AG04449 (cell line): ENCODE results near the gene KRT1.

Experiments used
- CTCF ChIA-PET: fragments of 350-600 bp; formaldehyde crosslinking; extraction: SDS; loops from one replicate; lab custom pipeline; 2021; ENCODE audit warnings: antibody characterized with exemption; lab: Yijun Ruan, JAX
- POLR2A ChIA-PET: fragments of 400-600, 350-600 bp; formaldehyde crosslinking; extraction: SDS; loops from one replicate; lab custom pipeline; 2020; ENCODE audit warnings: antibody characterized with exemption, inconsistent platforms; lab: Yijun Ruan, JAX
- DNase-seq: peaks from one replicate; pipeline ENCODE4 v3.0.0-alpha.2; 2010; ENCODE audit warnings: low read depth, low spot score
- H3K4me3 ChIP-seq: 2 replicates; pipeline ENCODE4 v1.5.1; 2011; ENCODE audit warnings: low read depth, mild to moderate bottlenecking, control low read depth, low read length
- TF ChIP-seq, protein P1 (sequence below): IDR thresholded peaks from one replicate; pipeline ENCODE4 v1.5.1; 2011; ENCODE audit warnings: mild to moderate bottlenecking, moderate library complexity, low read length, control low read depth, inconsistent platforms; ENCODE audit not compliant: insufficient read depth; ENCODE audit errors: missing control alignments

Gene KRT1

DNA sequence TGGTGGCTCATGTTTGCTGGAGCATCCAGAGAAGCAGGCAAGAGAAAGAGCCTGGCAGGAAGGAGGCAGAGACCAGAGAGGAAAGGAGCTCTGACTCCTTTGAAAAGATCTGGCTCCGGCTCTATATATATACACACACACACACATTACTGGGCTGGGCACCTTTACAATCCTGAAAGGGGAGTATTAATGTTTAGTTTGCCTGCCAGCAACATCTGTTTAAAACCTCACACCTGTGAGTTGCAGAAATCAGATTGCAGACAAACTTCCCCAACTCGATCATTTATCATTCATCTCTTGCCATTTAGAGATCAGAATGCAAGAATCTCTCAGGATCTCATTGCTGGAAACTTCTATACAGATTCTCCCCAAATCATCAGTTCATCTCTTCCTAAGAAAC lies 23.2 kb upstream of the KRT1 start, which contains the start of gene KRT77:
TSS of gene KRT77 (minus strand) at position 101 of the 400 bp plus-strand sequence. CDS start at position 11, 90 bp downstream.
- no peak for DNase-seq
- CTCF ChIA-PET, result no interaction called here
- TF ChIP-seq, protein P1, sequence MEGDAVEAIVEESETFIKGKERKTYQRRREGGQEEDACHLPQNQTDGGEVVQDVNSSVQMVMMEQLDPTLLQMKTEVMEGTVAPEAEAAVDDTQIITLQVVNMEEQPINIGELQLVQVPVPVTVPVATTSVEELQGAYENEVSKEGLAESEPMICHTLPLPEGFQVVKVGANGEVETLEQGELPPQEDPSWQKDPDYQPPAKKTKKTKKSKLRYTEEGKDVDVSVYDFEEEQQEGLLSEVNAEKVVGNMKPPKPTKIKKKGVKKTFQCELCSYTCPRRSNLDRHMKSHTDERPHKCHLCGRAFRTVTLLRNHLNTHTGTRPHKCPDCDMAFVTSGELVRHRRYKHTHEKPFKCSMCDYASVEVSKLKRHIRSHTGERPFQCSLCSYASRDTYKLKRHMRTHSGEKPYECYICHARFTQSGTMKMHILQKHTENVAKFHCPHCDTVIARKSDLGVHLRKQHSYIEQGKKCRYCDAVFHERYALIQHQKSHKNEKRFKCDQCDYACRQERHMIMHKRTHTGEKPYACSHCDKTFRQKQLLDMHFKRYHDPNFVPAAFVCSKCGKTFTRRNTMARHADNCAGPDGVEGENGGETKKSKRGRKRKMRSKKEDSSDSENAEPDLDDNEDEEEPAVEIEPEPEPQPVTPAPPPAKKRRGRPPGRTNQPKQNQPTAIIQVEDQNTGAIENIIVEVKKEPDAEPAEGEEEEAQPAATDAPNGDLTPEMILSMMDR, result no peak
- no peak within 1 kb of the TSS for H3K4me3 ChIP-seq
- POLR2A ChIA-PET, result no interaction called here

DNA sequence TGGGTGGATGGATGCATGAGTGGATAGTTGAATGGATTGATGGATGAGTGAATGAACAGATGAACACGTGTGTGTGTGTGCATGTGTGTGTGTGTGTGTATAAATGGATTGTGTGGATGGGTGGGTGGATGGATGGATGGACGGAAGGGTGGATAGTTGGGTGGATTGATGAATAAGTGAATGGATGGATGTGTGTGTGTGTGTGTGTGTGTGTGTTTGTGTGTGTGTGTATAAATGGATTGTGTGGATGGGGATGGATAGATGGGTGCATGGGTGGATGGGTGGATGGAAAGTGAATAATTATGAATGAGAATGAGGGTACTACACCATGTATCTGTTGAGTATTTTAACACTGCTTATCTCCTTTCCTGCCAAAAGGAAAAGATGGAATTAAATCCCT lies 22.1 kb upstream of the KRT1 start:
- DNase-seq, result no peak
- ChIA-PET CTCF (no interaction called here), POLR2A (no interaction called here)
- TF ChIP-seq, protein P1, result no peak
- no peak overlapping the region for H3K4me3 ChIP-seq

DNA sequence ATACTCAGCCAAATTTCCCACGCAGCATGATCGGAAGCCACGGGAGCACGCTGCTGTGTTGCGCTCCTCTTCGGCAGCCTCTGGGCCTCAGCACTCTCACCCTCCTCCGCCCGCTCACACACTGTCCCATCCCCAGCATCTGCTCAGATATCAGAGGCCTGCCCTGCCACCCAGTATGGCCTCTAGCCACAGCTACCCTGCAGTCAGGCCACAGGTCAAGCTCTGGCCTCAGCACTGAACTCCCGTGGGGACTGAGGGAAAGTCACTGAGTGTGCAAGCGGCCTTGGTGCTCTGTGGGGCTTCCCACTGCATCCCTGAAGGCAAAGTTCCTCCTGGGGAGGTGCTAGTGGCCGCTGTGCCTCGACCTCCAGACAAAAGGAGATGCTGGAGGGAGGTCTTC lies 21.1 kb upstream of the KRT1 start:
- H3K4me3 ChIP-seq, result no peak overlapping the region
- TF ChIP-seq, protein P1, result no peak
- DNase-seq, result no peak
- CTCF ChIA-PET, result no interaction called here
- POLR2A ChIA-PET, result no interaction called here

DNA sequence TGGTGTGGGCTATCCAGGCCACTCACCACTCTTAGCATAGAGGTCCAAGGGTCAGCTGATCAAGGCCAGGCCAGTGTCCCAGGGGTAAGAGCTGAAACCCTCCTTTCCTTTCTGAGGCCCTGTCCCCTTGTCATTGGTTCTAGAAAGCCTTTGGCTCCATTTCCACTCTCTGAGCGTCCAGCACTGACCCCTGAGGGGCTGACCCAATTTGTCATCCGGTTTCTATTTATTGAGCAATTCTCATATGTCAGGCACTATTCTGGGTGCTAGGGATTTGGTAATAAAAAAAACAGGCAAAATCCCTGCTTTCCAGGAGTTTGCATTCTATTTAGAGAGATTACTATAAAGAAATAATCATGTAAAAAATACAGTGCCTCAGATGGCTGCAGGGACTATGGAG lies 19.8 kb upstream of the KRT1 start:
- POLR2A ChIA-PET, result no interaction called here
- no peak overlapping the region for H3K4me3 ChIP-seq
- CTCF ChIA-PET, result no interaction called here
- no peak for DNase-seq
- TF ChIP-seq, protein P1, result no peak

DNA sequence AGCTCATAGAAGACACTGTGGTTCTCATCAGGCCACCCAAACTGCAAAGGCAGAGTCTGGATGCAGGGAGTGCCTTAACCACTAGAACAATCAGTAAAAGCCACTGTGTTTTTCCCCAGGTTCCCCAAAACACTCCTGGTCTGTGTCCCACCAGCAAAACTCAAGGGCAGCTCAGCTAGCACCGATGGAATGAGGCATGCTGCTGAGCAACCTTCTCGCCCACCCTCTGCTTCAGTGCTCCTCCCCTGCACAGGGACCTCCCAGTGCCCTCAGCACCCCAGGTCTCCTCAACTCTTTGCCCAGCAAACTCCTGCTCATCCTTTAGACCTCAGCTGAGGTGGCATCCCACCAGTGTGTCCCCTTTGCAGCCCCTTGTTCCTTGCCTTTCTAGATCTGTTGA lies 19.2 kb upstream of the KRT1 start:
- POLR2A ChIA-PET, result no interaction called here
- no peak overlapping the region for H3K4me3 ChIP-seq
- TF ChIP-seq, protein P1, result no peak
- no peak for DNase-seq
- CTCF ChIA-PET, result no interaction called here

DNA sequence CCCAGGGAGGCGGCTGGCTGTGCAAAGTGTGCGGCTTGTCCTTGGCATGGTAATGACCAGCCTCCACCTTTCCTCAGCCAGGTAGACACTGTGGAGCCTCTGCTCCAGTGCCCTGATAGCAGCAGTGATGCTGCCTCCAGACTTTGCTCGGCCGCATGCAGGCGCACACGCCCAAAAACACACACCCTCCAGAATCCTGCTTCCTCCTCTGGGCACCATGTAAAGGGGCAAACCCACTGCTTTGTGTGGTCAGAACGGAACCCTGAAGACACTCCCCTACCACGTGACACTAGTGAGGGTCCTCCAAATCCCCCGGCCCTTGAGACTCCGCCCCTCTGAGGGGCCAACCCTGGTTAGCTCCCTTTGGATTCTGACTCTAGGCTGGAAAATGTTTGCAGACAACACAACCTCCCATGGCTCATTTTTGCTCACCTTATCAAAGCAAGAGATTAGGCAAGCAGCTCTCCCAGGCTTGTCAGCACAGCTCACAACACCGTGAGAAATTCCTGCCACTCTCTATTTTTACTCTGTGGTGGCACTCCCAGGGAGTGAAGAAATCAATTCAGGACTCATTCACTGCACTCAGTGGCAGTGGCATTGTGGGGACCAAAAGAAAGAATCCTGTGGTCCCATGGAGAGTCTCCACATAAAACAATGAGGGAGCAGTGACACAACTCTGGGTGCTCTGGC lies 18.6 kb upstream of the KRT1 start:
- DNase-seq, result no peak
- TF ChIP-seq, protein P1, result no peak
- H3K4me3 ChIP-seq, result no peak overlapping the region
- ChIA-PET CTCF (no interaction called here), POLR2A (no interaction called here)
